Spinal cord (tissue), 10 donors: Measurements from ENCODE around the gene ROR1. TPM values are rescaled to one million over a fixed set of nuclear protein-coding genes. Genes with fewer than 3 reads are reported as not detected.

Source experiments
- DNase-seq, 6 donors: peaks; one replicate each; pipeline versions ENCODE4 v3.0.0 to v3.0.0-alpha.2; 2013 to 2015; ENCODE audit warnings: low spot score in 6 of 6, low read depth in 4 of 6
- H3K27ac ChIP-seq: one replicate; pipeline ENCODE4 v1.5.1; 2013; ENCODE audit warnings: low read depth, low read length, control low read depth
- H3K27me3 ChIP-seq: one replicate; pipeline ENCODE4 v1.6.1; 2013; ENCODE audit warnings: low read length; ENCODE audit not compliant: control insufficient read depth, insufficient read depth
- H3K36me3 ChIP-seq: one replicate; pipeline ENCODE4 v1.6.1; 2013; ENCODE audit warnings: low read length; ENCODE audit not compliant: control insufficient read depth, insufficient read depth
- H3K4me1 ChIP-seq: one replicate; pipeline ENCODE4 v1.6.1; 2013; ENCODE audit warnings: low read length; ENCODE audit not compliant: control insufficient read depth, insufficient read depth
- H3K4me3 ChIP-seq: one replicate; pipeline ENCODE4 v1.5.1; 2013; ENCODE audit warnings: low read depth, low read length, control low read depth
- H3K9me3 ChIP-seq: one replicate; pipeline ENCODE4 v1.6.1; 2013; ENCODE audit warnings: low read length; ENCODE audit not compliant: control insufficient read depth, insufficient read depth
- WGBS: methylation state at CpG from one replicate; pipeline ENCODE4 v1.1.5; 2013; ENCODE audit warnings: missing lambda C conversion rate; ENCODE audit not compliant: insufficient coverage; 5-methylcytosine and 5-hydroxymethylcytosine counted together
- polyA plus RNA-seq, 2 donors: library from polyadenylated mRNA; unstranded; fragments of 120-200 nt; gene quantifications; one replicate each; pipeline ENCODE4 v1.2.1, GENCODE V29; 2013; ENCODE audit not compliant: insufficient read length in 2 of 2
- total RNA-seq, 2 donors: library from RNA; depleted of rRNA in 1 of 2; stranded (reverse); fragments of 120-200 nt in 1 of 2; fragments of >200 nt in 1 of 2; gene quantifications; one replicate each; pipeline versions ENCODE4 v1.2.3 to v1.2.4, GENCODE V29; 2013 to 2014
- donor health status: healthy.

ROR1 gene
- total and polyA plus RNA-seq, 4 donors = 4.0 to 16.5 (median 7.9) TPM

GRCh38 chr1:63907051-63907450 is 133.2 kb downstream of the ROR1 start:
- no peaks in the 10 kb centered on the region for H3K27me3 ChIP-seq
- DNase-seq = no peak
- no peaks in the 10 kb centered on the region for H3K9me3 ChIP-seq
- no peaks in the 10 kb centered on the region for H3K36me3 ChIP-seq
- no peaks in the 10 kb centered on the region for H3K4me1 ChIP-seq
- H3K4me3 ChIP-seq = no peak overlapping the region
- no peak overlapping the region for H3K27ac ChIP-seq
- WGBS = 90% methylated on average over 2 of the region's 6 CpGs

DNA sequence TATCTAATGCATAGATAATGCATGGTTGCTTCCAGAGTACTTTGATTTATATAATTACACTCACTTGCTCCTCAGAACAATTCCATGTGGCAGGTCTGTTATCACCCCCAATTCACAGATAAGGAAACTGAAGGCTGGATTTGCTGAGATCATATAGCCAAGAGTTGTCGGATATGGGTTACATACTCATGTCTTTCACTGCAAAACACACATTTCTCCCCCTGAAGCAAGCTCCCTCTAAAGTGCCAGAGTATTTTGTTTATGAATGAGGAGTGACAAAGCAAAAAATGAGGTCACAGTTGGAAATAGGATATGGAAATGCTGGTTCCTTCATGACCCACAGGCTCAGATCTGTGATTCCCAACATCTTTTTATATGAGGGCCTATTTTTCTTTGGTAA is 134.2 kb downstream of the ROR1 start:
- Histone ChIP-seq H3K4me3 (no peak overlapping the region), H3K36me3 (no peaks in the 10 kb centered on the region), H3K9me3 (no peaks in the 10 kb centered on the region), H3K4me1 (no peaks in the 10 kb centered on the region), H3K27ac (no peak overlapping the region), H3K27me3 (no peaks in the 10 kb centered on the region)
- no CpG with 5 or more reads among the region's 1 CpG for WGBS
- DNase-seq = no peak

DNA sequence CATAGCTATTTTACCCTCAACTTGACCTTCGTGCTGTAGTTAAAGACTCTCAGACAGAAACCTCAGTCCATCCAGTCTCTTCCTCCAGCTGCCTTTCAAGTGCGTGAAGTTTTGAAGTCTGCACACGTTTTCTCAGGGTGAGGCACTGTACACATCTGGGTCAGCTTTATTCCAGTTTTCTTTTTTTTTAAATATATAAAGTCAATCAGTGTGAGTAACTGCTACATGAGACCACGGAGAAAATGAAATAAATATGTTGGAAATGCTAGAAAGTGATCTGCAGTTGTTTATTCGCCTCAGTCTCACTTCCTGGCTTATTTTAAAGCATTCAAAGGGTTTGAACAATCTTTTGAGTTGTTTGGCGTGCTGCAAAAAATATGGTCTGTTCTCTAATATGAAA is 135.7 kb downstream of the ROR1 start:
- H3K27me3 ChIP-seq = peaks cover 2% of the 10 kb centered on the region
- DNase-seq = no peak
- no peaks in the 10 kb centered on the region for H3K9me3 ChIP-seq
- H3K4me3 ChIP-seq = no peak overlapping the region
- no peaks in the 10 kb centered on the region for H3K4me1 ChIP-seq
- 94% methylated on average over 2 of the region's 6 CpGs for WGBS
- no peaks in the 10 kb centered on the region for H3K36me3 ChIP-seq
- no peak overlapping the region for H3K27ac ChIP-seq

- DNase-seq = no peak
- no peak overlapping the region for H3K4me3 ChIP-seq
- 89% methylated on average over 3 of the region's 4 CpGs for WGBS
- H3K27me3 ChIP-seq = peaks cover 2% of the 10 kb centered on the region
- no peak overlapping the region for H3K27ac ChIP-seq
- H3K36me3 ChIP-seq = no peaks in the 10 kb centered on the region
- no peaks in the 10 kb centered on the region for H3K9me3 ChIP-seq
- H3K4me1 ChIP-seq = no peaks in the 10 kb centered on the region
These were observed 137.2 kb downstream of the ROR1 start for GRCh38 chr1:63911049-63911448.

DNA sequence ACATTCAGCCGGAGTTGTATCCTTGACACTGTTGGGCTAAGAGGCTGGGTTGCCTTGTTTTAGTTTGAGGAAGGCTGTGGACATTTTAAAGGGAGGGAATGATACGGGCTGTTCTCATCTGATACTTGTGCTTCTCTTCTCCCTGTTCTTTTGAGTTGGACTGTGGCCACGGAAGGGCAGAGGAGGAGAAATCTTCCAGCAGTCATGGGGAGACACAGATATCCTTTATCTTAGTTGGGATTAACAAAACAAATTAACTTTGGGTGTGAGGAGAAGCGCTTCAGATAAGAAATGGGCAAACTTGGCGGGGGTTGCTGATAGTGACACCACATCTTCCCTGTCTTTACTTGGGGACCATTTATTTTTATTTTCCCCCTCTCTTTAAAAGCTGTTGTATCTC is 138.8 kb downstream of the ROR1 start:
- Histone ChIP-seq H3K4me1 (no peaks in the 10 kb centered on the region), H3K27me3 (peaks cover 2% of the 10 kb centered on the region), H3K36me3 (no peaks in the 10 kb centered on the region), H3K4me3 (no peak overlapping the region), H3K27ac (no peak overlapping the region), H3K9me3 (no peaks in the 10 kb centered on the region)
- no peak for DNase-seq
- no CpG with 5 or more reads among the region's 5 CpGs for WGBS

GRCh38 chr1:63913533-63913932 is 139.7 kb downstream of the ROR1 start:
- WGBS = 25% methylated on average over 3 of the region's 10 CpGs
- Histone ChIP-seq H3K27ac (no peak overlapping the region), H3K4me3 (no peak overlapping the region), H3K27me3 (peaks cover 2% of the 10 kb centered on the region), H3K4me1 (no peaks in the 10 kb centered on the region), H3K9me3 (no peaks in the 10 kb centered on the region), H3K36me3 (no peaks in the 10 kb centered on the region)
- DNase-seq = no peak

GRCh38 chr1:63914241-63914640 is 140.4 kb downstream of the ROR1 start:
- no peak overlapping the region for H3K27ac ChIP-seq
- H3K4me1 ChIP-seq = no peaks in the 10 kb centered on the region
- H3K27me3 ChIP-seq = peaks cover 2% of the 10 kb centered on the region
- H3K36me3 ChIP-seq = no peaks in the 10 kb centered on the region
- no peaks in the 10 kb centered on the region for H3K9me3 ChIP-seq
- H3K4me3 ChIP-seq = no peak overlapping the region
- WGBS = 63% methylated on average over 2 of the region's 5 CpGs
- no peak for DNase-seq

GRCh38 chr1:63914706-63915105 is 140.9 kb downstream of the ROR1 start:
- Histone ChIP-seq H3K27me3 (peaks cover 2% of the 10 kb centered on the region), H3K36me3 (no peaks in the 10 kb centered on the region), H3K27ac (no peak overlapping the region), H3K4me3 (no peak overlapping the region), H3K4me1 (no peaks in the 10 kb centered on the region), H3K9me3 (no peaks in the 10 kb centered on the region)
- WGBS = no CpG with 5 or more reads among the region's 1 CpG
- DNase-seq = no peak

DNA sequence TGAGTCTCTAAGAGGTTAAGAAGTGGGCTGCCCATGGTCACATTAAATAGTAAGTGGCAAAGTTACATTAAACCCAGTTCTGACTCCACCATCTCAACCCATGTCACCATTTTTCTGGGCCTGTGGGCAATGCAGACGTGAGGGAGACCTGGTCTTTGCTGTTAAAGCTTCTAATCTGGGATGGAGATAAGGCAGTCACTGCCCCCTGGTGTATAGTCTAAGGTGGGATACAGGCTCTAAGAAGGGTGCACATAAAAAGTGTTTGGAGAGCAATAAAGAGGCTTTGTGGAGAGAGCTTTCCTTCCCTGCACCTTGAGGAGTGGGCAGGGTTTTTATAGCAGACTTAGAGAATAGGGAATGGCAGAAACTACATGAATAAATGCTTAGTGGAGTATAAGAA is 141.3 kb downstream of the ROR1 start:
- peak in 1 of 6 donors; percentile 33 for DNase-seq
- peaks cover 2% of the 10 kb centered on the region for H3K27me3 ChIP-seq
- 80% methylated on average over 1 of the region's 1 CpG for WGBS

DNA sequence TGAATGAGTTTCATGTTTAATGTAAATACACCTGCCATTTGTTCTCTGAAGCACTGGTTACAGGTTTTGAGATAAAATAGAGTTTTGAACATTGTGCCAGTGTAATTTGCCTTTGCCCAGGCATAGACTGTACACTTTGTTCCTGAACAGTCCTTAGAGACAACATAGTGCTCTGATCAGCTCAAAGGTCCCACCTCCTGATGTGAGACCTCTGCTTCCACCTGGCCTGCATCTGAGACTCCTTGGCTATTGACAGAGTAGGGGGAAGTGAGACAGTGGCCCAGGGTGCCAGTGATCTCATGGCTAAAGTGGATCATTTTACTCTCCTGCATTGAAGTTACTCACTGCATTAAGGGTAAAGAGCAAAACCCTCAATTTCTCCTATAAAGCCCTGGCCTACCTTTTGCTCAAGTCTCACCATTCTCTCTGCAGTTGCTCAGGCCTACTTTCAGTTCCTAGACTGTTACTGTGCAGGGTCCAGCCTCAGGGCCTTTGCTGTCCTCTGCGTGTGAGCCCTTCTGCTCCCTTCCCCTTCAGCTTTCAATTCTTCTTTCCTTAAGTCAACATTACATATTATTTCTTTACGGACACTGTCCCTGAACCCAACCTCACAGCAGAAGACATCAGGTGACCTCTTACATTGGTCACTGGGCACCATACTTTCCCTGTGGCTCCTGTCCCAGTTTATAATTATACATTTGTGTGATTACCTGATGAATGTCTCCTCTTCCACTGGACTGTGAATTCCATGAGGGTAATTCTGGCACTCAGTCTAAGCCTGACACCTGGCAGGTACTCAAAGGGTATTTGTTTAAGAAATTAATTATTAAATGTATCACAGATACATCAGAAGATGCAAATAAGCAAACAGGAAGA is 142.9 kb downstream of the ROR1 start:
- no peak for DNase-seq
- Histone ChIP-seq H3K9me3 (no peaks in the 10 kb centered on the region), H3K36me3 (no peaks in the 10 kb centered on the region), H3K4me1 (no peaks in the 10 kb centered on the region), H3K4me3 (no peak overlapping the region), H3K27ac (no peak overlapping the region), H3K27me3 (peaks cover 2% of the 10 kb centered on the region)
- 93% methylated on average over 2 of the region's 2 CpGs for WGBS

More for the DNA sequence above, 141.3 kb downstream of the ROR1 start:
- H3K36me3 ChIP-seq = no peaks in the 10 kb centered on the region
- H3K9me3 ChIP-seq = no peaks in the 10 kb centered on the region
- H3K4me1 ChIP-seq = no peaks in the 10 kb centered on the region
- H3K27ac ChIP-seq = no peak overlapping the region
- no peak overlapping the region for H3K4me3 ChIP-seq
